IPS-20b (cell line): ENCODE measurements around the gene CFAP54.
A peak's percentile ranks its signal among the peaks of the same experiment; 100 is the strongest.
"Not testable (repeated sequence)": the region's sequence is repeated elsewhere in the genome, so short reads cannot be mapped to it uniquely, and the experiment has no call there.

ENCODE experiments used
- H3K27ac ChIP-seq: one replicate; pipeline ENCODE4 v1.5.1; 2013; ENCODE audit warnings: low read length
- H3K27me3 ChIP-seq: 2 replicates; pipeline ENCODE4 v1.6.1; 2013; ENCODE audit warnings: mild to moderate bottlenecking, low read length, inconsistent platforms; ENCODE audit not compliant: insufficient read depth
- H3K36me3 ChIP-seq: 2 replicates; pipeline ENCODE4 v1.6.1; 2013; ENCODE audit warnings: low read depth, mild to moderate bottlenecking, inconsistent platforms, low read length, moderate library complexity; ENCODE audit not compliant: insufficient read depth
- H3K4me1 ChIP-seq: 2 replicates; pipeline ENCODE4 v1.6.1; 2013; ENCODE audit warnings: mild to moderate bottlenecking, control low read depth, inconsistent platforms, low read length, moderate library complexity; ENCODE audit not compliant: insufficient read depth
- H3K4me3 ChIP-seq: 2 replicates; pipeline ENCODE4 v1.5.1; 2013; ENCODE audit warnings: mild to moderate bottlenecking, low read length, inconsistent platforms
- H3K9ac ChIP-seq: 2 replicates; pipeline ENCODE4 v1.6.1; 2013; ENCODE audit warnings: low read depth, mild to moderate bottlenecking, inconsistent platforms, low read length, moderate library complexity
- H3K9me3 ChIP-seq: 2 replicates; pipeline ENCODE4 v1.6.1; 2013; ENCODE audit warnings: mild to moderate bottlenecking, low read depth, low read length, inconsistent platforms; ENCODE audit not compliant: insufficient read depth

The CFAP54 gene

DNA sequence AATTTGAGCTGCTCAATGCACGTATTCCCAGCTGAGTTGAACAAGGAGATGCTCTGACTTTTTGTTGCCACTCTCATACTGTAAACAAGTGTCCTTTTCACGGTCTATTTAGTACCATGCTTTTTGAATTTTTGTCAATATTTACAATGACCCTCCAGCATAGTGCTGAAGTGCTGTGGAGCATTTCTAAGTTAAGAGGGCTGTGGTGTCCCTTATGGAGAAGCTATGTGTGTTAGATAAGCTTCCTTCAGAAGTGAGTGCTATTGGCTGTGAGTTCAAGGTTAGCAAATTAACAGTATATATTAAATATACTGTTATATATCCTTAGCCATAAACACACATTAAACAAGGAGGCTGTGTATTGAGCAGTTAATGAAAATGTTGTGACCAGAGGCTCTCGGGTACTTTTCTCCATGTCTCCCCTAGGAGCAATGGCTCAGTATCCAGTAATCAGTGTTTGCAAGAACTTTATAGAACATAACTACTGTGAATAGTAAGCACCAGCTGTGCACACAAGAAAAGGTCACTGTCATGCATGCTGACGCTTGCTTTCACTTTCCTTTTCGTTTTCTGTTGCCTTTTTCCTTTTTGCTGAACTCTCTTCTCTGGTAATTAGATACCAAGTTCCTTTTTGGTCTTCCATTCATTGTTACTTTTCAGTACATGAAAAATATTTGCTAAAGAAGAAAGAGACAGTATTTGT is 230.4 kb downstream of the CFAP54 start:
- H3K4me1 ChIP-seq, result no peaks in the 10 kb centered on the region
- no peak overlapping the region for H3K4me3 ChIP-seq
- H3K9ac ChIP-seq, result no peak overlapping the region
- no peaks in the 10 kb centered on the region for H3K9me3 ChIP-seq
- no peaks in the 10 kb centered on the region for H3K36me3 ChIP-seq
- H3K27me3 ChIP-seq, result no peaks in the 10 kb centered on the region
- no peak overlapping the region for H3K27ac ChIP-seq

DNA sequence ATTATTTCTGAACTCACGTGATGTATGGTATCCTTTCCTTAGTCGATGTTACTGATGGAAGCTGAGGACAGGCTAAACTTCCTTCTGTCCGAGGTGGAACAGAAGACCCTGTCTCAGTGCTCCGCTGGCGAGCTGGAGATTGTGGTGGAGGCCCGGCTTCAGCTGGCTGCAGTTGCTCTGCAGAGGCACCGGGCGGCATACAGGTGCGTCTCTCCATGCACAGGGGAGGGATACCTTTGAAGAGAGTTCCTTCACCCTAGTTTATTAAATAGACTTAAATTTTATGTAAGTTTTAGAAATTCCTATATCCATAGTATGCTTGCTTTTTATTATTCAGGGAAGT is 231.0 kb downstream of the CFAP54 start:
- Histone ChIP-seq H3K27ac (no peak overlapping the region), H3K9ac (no peak overlapping the region), H3K4me1 (no peaks in the 10 kb centered on the region), H3K36me3 (no peaks in the 10 kb centered on the region), H3K9me3 (no peaks in the 10 kb centered on the region), H3K27me3 (no peaks in the 10 kb centered on the region), H3K4me3 (no peak overlapping the region)

DNA sequence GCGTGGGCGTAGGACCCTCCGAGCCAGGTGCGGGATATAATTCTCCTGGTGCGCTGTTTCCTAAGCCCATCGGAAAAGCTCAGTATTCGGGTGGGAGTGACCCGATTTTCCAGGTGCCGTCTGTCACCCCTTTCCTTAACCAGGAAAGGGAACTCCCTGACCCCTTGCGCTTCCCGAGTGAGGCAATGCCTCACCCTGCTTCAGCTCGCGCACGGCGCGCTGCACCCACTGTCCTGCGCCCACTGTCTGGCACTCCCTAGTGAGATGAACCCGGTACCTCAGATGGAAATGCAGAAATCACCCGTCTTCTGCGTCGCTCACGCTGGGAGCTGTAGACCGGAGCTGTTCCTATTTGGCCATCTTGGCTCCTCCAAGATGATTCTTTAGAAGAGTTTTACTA is 240.1 kb downstream of the CFAP54 start:
- H3K9ac ChIP-seq, H3K9me3 ChIP-seq, H3K4me3 ChIP-seq, H3K27me3 ChIP-seq, H3K36me3 ChIP-seq, H3K27ac ChIP-seq, H3K4me1 ChIP-seq: not testable (repeated sequence)

DNA sequence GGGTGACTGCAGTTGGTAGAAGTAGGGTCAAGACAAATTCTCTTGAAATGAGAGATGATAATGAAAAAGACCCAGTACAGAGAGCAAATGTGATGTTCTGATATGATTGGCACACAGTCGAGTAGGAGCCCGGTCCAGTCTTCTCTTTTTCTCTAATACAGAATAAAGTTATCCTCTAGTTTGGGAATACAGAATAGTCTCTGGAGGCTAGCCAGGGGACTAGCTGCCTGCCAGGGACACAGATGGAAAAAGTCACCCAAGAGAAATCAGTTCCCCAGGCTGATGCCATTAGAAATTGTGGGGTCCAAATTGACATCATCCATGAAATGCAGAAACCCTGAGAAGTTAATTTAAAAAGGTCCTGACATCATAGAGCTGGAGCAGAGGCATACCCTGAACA is 240.5 kb downstream of the CFAP54 start:
- Histone ChIP-seq H3K27ac (no peak overlapping the region), H3K9ac (no peak overlapping the region)

DNA sequence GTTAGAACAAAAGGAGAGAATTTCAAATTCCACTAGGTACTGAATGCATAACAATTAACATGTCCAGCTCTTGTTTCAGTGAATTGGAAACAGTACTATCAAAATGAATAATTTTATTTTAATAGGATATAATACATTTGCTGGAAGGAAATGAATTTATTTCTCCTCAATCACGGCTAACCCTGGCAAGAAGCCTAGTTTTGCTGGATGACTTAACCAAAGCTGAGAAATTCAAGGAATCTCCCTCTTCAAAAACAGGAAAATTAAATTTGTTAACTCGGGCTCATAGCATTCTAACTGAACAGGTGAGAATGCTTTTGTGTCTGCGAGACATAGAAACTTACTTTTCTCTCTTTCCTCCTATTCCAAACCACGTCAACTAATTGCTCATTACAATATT is 254.2 kb downstream of the CFAP54 start:
- no peaks in the 10 kb centered on the region for H3K36me3 ChIP-seq
- no peak overlapping the region for H3K27ac ChIP-seq
- H3K9me3 ChIP-seq, result no peaks in the 10 kb centered on the region
- H3K4me1 ChIP-seq, result no peaks in the 10 kb centered on the region
- H3K4me3 ChIP-seq, result no peak overlapping the region
- no peaks in the 10 kb centered on the region for H3K27me3 ChIP-seq
- H3K9ac ChIP-seq, result no peak overlapping the region

More for the DNA sequence above, 240.5 kb downstream of the CFAP54 start:
- H3K36me3 ChIP-seq, result no peaks in the 10 kb centered on the region
- H3K4me3 ChIP-seq, result no peak overlapping the region
- no peaks in the 10 kb centered on the region for H3K9me3 ChIP-seq
- no peaks in the 10 kb centered on the region for H3K4me1 ChIP-seq
- no peaks in the 10 kb centered on the region for H3K27me3 ChIP-seq

DNA sequence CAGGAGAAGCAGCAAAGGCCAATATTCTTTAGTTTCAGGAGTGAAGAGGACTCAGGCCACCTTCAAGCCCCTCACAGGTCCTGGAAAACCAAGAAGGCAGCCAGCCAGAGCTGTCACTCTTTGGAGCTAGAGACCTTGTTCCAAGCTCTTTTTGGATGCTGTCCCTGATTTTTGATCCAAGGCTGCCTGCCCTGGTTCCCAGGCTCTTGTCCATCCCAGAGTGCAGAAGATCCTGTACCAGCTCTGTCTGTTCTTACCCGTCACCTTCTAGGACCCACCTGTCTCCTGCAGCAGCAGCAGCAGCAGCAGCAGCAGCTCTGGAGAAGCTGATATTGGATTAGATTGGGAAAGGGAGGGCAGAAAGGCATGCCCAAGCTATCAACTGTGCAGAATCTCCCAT is 260.6 kb downstream of the CFAP54 start:
- Histone ChIP-seq H3K27ac (no peak overlapping the region), H3K9ac (peak overlapping the region; percentile 41; the same call in 1 of the 2 replicates), H3K4me1 (no peaks in the 10 kb centered on the region), H3K27me3 (no peaks in the 10 kb centered on the region), H3K9me3 (no peaks in the 10 kb centered on the region), H3K4me3 (no peak overlapping the region), H3K36me3 (no peaks in the 10 kb centered on the region)

DNA sequence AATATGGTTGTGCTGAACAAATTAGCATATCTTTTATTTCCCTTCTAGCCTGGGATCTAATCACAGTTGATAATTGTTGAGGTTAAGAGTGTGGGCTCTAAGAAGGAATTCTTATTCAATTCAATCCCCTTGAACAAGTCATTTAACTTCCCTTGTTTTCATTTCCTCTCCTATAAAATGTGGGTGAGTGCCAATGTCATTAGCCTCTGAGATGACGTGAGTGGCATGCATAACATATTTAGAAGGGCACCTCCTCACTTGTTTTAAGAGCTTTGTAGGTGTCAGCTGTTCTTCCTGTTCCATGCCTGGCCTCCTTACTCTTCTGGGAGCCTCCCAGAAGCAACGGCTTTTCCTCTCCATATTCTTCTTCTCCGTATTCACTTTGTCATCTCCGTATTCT is 262.2 kb downstream of the CFAP54 start:
- no peaks in the 10 kb centered on the region for H3K27me3 ChIP-seq
- H3K36me3 ChIP-seq, result no peaks in the 10 kb centered on the region
- no peak overlapping the region for H3K9ac ChIP-seq

DNA sequence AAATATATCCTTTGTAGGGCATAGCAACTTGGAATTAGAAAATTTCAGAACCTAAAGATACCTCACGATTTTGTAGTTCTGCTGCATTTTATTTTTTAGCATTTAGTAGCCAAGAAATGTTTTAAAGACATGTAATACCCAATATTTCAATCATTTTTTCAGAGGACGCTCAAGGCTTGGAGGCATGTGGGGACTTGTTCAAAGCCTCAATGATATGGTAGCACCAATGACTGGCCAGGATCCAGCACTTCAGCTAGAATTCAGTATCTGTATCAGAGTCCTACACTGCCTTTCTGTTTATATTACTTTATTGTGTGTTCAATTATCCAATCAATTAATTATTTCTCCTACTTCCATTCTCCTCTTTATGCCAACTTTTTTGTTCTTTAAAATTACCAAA is 262.8 kb downstream of the CFAP54 start:
- Histone ChIP-seq H3K4me1 (no peaks in the 10 kb centered on the region), H3K9ac (no peak overlapping the region)

More for the DNA sequence above, 262.2 kb downstream of the CFAP54 start:
- H3K27ac ChIP-seq, result no peak overlapping the region
- H3K4me1 ChIP-seq, result no peaks in the 10 kb centered on the region
- no peaks in the 10 kb centered on the region for H3K9me3 ChIP-seq
- no peak overlapping the region for H3K4me3 ChIP-seq

DNA sequence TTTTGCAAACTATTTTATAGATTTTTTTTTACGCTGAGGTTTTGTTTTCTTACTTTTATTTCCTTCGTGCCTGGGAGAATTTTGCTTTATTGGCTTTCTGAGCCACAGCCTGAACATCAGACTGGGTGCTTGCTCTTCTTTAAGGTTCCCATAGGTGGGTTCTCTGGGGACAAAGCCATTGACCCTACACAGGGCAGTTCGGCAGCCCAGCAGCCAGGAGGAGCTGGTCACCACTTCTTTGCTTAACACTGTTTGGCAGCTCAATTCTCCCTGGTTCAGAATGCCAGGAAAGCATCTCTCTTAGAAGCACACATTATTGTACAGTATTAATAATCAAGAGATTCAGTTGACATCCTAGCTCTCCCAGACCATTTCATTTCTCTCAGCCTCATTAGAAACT is 276.9 kb downstream of the CFAP54 start:
- Histone ChIP-seq H3K27ac (no peak overlapping the region), H3K36me3 (no peaks in the 10 kb centered on the region), H3K9ac (no peak overlapping the region), H3K27me3 (no peaks in the 10 kb centered on the region), H3K9me3 (no peaks in the 10 kb centered on the region), H3K4me3 (no peak overlapping the region), H3K4me1 (no peaks in the 10 kb centered on the region)

More for the DNA sequence above, 262.8 kb downstream of the CFAP54 start:
- Histone ChIP-seq H3K9me3 (no peaks in the 10 kb centered on the region), H3K4me3 (no peak overlapping the region), H3K36me3 (no peaks in the 10 kb centered on the region), H3K27me3 (no peaks in the 10 kb centered on the region), H3K27ac (no peak overlapping the region)

DNA sequence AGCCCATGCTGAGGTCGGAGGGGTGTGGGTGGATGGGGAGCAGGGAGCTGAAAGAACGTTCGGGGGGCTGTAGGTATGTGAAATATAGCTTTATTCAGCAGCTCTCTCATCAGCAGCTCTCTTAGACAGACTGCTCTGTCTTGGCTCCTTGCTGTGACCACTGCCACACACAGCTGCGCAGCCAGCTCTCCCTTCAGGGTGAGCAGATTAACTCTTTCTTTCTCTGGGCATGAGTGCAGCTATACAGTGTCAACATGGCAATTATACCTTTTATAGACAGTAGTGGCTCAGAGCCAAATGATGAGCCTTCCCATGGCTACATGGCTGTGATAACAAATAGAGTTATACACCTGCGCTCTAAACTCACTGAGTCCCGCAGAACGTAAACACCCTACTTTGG is 280.0 kb downstream of the CFAP54 start:
- Histone ChIP-seq H3K36me3 (no peaks in the 10 kb centered on the region), H3K9me3 (no peaks in the 10 kb centered on the region), H3K4me1 (no peaks in the 10 kb centered on the region), H3K9ac (no peak overlapping the region), H3K27me3 (no peaks in the 10 kb centered on the region), H3K27ac (no peak overlapping the region), H3K4me3 (no peak overlapping the region)

DNA sequence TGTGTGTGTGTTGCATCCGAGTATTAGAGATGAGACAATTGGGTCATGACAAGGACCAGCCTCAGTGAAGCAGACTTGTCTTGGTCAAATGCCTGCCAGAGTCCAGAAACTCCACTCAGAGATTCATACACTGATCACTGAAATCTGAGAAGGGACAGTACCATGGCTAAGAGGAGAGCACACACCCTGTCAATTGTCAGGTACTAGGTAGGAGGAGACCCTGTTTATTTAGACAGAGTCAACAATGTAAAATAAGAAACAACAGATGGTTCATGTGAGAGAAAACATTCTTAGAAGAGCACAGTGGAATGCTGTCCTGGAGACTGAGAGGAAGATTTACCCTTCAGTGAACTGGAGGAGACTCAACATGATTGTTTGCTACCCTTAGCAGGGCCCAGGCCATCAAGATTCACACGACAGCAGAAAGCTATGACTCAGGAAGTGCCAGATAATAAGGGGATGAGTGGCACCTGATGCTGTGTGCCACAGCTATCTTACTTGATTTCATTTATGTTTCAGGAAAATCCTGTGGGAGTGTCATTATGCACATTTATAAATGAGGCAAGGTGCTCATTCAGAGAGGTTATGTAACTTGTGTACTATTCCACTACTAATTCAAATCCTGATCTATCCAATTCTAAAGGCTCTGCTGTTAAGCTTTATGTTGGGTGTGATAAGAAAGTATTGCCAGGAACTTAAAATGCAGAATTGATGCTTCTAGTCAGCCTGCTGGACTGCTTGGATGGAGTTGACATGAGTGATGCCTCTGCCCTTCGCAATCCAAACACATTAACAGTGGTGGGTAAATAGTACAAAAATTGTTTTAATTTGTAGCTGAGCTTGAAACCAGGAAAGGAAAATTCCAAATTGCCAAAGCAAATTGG is 281.1 kb downstream of the CFAP54 start:
- Histone ChIP-seq H3K27me3 (no peaks in the 10 kb centered on the region), H3K9me3 (no peaks in the 10 kb centered on the region), H3K36me3 (no peaks in the 10 kb centered on the region), H3K27ac (no peak overlapping the region), H3K4me1 (no peaks in the 10 kb centered on the region), H3K9ac (no peak overlapping the region), H3K4me3 (no peak overlapping the region)

DNA sequence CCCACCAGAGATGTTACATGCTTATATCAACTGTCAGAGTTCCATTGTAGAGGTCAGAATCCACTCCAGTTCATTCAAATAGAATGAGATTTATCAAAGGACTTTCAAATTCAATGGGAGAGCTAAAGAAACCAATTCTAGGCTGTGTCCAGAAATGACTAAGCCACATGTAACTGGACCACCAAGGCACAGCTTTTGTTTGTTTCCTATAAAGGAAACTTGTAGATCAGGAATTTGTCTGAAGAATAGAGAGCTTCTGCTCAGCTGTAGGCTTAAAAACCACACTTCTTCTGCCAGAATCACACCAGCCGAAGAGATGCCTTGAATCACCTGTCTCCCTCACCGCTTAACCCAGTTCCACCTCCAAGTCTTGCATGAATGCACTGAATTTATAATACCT is 283.7 kb downstream of the CFAP54 start:
- no peaks in the 10 kb centered on the region for H3K27me3 ChIP-seq
- H3K36me3 ChIP-seq, result no peaks in the 10 kb centered on the region
- no peak overlapping the region for H3K4me3 ChIP-seq
- no peak overlapping the region for H3K9ac ChIP-seq
- no peaks in the 10 kb centered on the region for H3K9me3 ChIP-seq
- H3K4me1 ChIP-seq, result no peaks in the 10 kb centered on the region
- H3K27ac ChIP-seq, result no peak overlapping the region
